ENCODE data around the gene CDADC1.

The CDADC1 gene

GRCh38 chr13:49308097-49308875, 60.6 kb downstream of the CDADC1 start:
- Histone ChIP-seq H3K27ac (ENCODE audit: low read depth, low read length) (no peak overlapping the region), H3K4me2 (ENCODE audit: low read depth, low read length, poor library complexity, severe bottlenecking) (no peak overlapping the region), H3K9me3 (ENCODE audit: insufficient read depth, low read length) (no peaks in the 10 kb centered on the region), H3K79me2 (ENCODE audit: insufficient read depth, low read length) (no peaks in the 10 kb centered on the region), H3K27me3 (ENCODE audit: low read length) (no peaks in the 10 kb centered on the region), H4K20me1 (ENCODE audit: low read depth, low read length) (no peaks in the 10 kb centered on the region), H3F3A (ENCODE audit: insufficient read depth) (no peaks in the 10 kb centered on the region), H3K9me2 (replicated peaks; ENCODE audit: insufficient read depth, low read length) (no peaks in the 10 kb centered on the region), H3K4me3 (ENCODE audit: insufficient read depth, low read length, poor library complexity, severe bottlenecking) (no peak overlapping the region), H2AFZ (ENCODE audit: low read depth, low read length, severe bottlenecking) (no peak overlapping the region), H3K36me3 (ENCODE audit: low read length) (no peaks in the 10 kb centered on the region), H3K9ac (ENCODE audit: low read length) (no peak overlapping the region)
- TF ChIP-seq EZH2phosphoT487 (conservative IDR thresholded peaks at IDR 0.05; ENCODE audit: low read length) (no peak), CTCF (IDR thresholded peaks at IDR 0.05; ENCODE audit: insufficient read depth, low read length, poor library complexity, severe bottlenecking) (no peak)

GRCh38 chr13:49308921-49309408, 61.2 kb downstream of the CDADC1 start:
- Histone ChIP-seq H3F3A (ENCODE audit: insufficient read depth) (no peaks in the 10 kb centered on the region), H3K27ac (ENCODE audit: low read depth, low read length) (no peak overlapping the region), H2AFZ (ENCODE audit: low read depth, low read length, severe bottlenecking) (no peak overlapping the region), H3K9ac (ENCODE audit: low read length) (no peak overlapping the region), H3K9me3 (ENCODE audit: insufficient read depth, low read length) (no peaks in the 10 kb centered on the region), H3K4me3 (ENCODE audit: insufficient read depth, low read length, poor library complexity, severe bottlenecking) (no peak overlapping the region), H3K9me2 (replicated peaks; ENCODE audit: insufficient read depth, low read length) (no peaks in the 10 kb centered on the region), H3K27me3 (ENCODE audit: low read length) (no peaks in the 10 kb centered on the region), H4K20me1 (ENCODE audit: low read depth, low read length) (no peaks in the 10 kb centered on the region), H3K79me2 (ENCODE audit: insufficient read depth, low read length) (no peaks in the 10 kb centered on the region), H3K36me3 (ENCODE audit: low read length) (no peaks in the 10 kb centered on the region), H3K4me2 (ENCODE audit: low read depth, low read length, poor library complexity, severe bottlenecking) (no peak overlapping the region)
- TF ChIP-seq CTCF (IDR thresholded peaks at IDR 0.05; ENCODE audit: insufficient read depth, low read length, poor library complexity, severe bottlenecking) (no peak), EZH2phosphoT487 (conservative IDR thresholded peaks at IDR 0.05; ENCODE audit: low read length) (no peak)

GRCh38 chr13:49310251-49310650, 62.5 kb downstream of the CDADC1 start:
- Histone ChIP-seq H3K36me3 (ENCODE audit: low read length) (no peaks in the 10 kb centered on the region), H3K9me2 (replicated peaks; ENCODE audit: insufficient read depth, low read length) (no peaks in the 10 kb centered on the region), H3K79me2 (ENCODE audit: insufficient read depth, low read length) (no peaks in the 10 kb centered on the region), H2AFZ (ENCODE audit: low read depth, low read length, severe bottlenecking) (no peak overlapping the region), H3K4me2 (ENCODE audit: low read depth, low read length, poor library complexity, severe bottlenecking) (no peak overlapping the region), H3K4me3 (ENCODE audit: insufficient read depth, low read length, poor library complexity, severe bottlenecking) (no peak overlapping the region), H3K9me3 (ENCODE audit: insufficient read depth, low read length) (no peaks in the 10 kb centered on the region), H3K27me3 (ENCODE audit: low read length) (no peaks in the 10 kb centered on the region), H3F3A (ENCODE audit: insufficient read depth) (no peaks in the 10 kb centered on the region), H3K9ac (ENCODE audit: low read length) (no peak overlapping the region), H4K20me1 (ENCODE audit: low read depth, low read length) (no peaks in the 10 kb centered on the region), H3K27ac (ENCODE audit: low read depth, low read length) (no peak overlapping the region)
- TF ChIP-seq CTCF (IDR thresholded peaks at IDR 0.05; ENCODE audit: insufficient read depth, low read length, poor library complexity, severe bottlenecking) = no peak
- TF ChIP-seq EZH2phosphoT487 (conservative IDR thresholded peaks at IDR 0.05; ENCODE audit: low read length) = no peak
